SK-N-SH (cell line): ENCODE results near the gene RFT1.

ENCODE experiments used
- SMC3 ChIP-seq: IDR thresholded peaks from 2 replicates; pipeline ENCODE4 v1.6.1; 2012; ENCODE audit warnings: low read depth, low read length, improper control_type of control experiment
- TF ChIP-seq, protein P1 (sequence below): fragments of 200-600 bp; sonication (generic); IDR thresholded peaks from 2 replicates; pipeline ENCODE4 v1.6.1; 2017; ENCODE audit warnings: antibody characterized with exemption, mild to moderate bottlenecking, moderate library complexity

DNA sequence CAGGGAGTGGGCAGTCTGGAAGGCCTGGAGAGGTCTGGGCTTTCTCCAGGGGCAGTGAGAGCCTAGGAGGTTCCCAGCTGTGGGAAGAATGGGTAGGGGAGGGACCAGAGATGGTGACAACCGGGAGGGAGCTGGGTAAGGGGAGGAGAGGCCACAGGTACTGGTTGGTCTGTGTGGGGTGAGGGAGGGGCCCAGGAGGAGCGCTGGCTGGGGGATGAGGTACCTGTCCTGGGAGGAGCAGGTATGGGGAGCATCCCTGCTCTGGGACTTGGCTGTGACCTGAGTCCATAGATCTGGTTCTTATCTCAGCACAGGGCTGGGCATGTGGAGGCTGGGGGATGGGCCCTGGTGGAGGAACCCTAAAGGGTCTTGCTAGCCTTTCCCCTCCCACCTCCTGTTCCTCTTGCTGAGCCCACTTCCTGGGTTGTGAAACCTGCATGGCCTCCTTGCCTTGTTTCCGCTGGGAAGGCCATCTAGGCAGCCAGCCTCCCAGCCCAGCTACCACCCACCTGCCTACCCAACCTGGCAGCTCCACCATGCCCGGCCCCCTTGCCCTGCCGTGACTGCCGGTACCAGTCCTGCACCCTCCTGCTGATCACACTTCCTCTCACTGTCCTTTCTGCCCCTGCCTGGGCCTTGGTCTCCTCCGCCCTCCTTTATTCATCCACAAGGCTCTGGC, 41.7 kb upstream of the RFT1 start:
- no peak for TF ChIP-seq SMC3
- TF ChIP-seq, protein P1, sequence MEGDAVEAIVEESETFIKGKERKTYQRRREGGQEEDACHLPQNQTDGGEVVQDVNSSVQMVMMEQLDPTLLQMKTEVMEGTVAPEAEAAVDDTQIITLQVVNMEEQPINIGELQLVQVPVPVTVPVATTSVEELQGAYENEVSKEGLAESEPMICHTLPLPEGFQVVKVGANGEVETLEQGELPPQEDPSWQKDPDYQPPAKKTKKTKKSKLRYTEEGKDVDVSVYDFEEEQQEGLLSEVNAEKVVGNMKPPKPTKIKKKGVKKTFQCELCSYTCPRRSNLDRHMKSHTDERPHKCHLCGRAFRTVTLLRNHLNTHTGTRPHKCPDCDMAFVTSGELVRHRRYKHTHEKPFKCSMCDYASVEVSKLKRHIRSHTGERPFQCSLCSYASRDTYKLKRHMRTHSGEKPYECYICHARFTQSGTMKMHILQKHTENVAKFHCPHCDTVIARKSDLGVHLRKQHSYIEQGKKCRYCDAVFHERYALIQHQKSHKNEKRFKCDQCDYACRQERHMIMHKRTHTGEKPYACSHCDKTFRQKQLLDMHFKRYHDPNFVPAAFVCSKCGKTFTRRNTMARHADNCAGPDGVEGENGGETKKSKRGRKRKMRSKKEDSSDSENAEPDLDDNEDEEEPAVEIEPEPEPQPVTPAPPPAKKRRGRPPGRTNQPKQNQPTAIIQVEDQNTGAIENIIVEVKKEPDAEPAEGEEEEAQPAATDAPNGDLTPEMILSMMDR = no peak
